CD14-positive monocyte (primary cell): ENCODE measurements around the gene CTDP1. TPM values are rescaled to one million over a fixed set of nuclear protein-coding genes. Genes with fewer than 3 reads are reported as not detected.

Experiments used
- DNase-seq, 3 donors: peaks; one replicate each; pipeline ENCODE4 v3.0.0-alpha.2; 2011 to 2022
- H2AFZ ChIP-seq: 2 replicates; pipeline ENCODE4 v1.6.0; 2012; ENCODE audit warnings: mild to moderate bottlenecking, low read depth, low read length, inconsistent platforms; ENCODE audit not compliant: insufficient read depth, poor library complexity, severe bottlenecking
- H3K27ac ChIP-seq, 2 donors: 1 replicate in 1 of 2; 2 replicates in 1 of 2; pipeline ENCODE4 v1.5.1; 2012 to 2013; ENCODE audit warnings: low read length in 2 of 2, control low read depth in 1 of 2, inconsistent platforms in 1 of 2, low read depth in 1 of 2, mild to moderate bottlenecking in 1 of 2
- H3K27me3 ChIP-seq, 2 donors: one replicate each; pipeline versions ENCODE4 v1.6.0 to v1.6.1; 2011 to 2013; ENCODE audit warnings: low read length in 2 of 2; ENCODE audit not compliant: control insufficient read depth in 2 of 2, insufficient read depth in 2 of 2
- H3K36me3 ChIP-seq, 2 donors: replicated peaks in 1 of 2; 1 replicate in 1 of 2; 2 replicates in 1 of 2; pipeline versions ENCODE4 v1.5.1 to v1.6.1; 2012 to 2013; ENCODE audit warnings: low read length in 2 of 2, control low read depth in 1 of 2, inconsistent platforms in 1 of 2, mild to moderate bottlenecking in 1 of 2; ENCODE audit not compliant: insufficient read depth in 2 of 2, control insufficient read depth in 1 of 2
- H3K4me1 ChIP-seq, 2 donors: 1 replicate in 1 of 2; 2 replicates in 1 of 2; pipeline versions ENCODE4 v1.5.1 to v1.6.1; 2012 to 2013; ENCODE audit warnings: low read length in 2 of 2, control low read depth in 1 of 2, inconsistent platforms in 1 of 2, mild to moderate bottlenecking in 1 of 2, moderate library complexity in 1 of 2; ENCODE audit not compliant: insufficient read depth in 2 of 2, control insufficient read depth in 1 of 2
- H3K4me2 ChIP-seq: replicated peaks from 2 replicates; pipeline ENCODE3; 2012; ENCODE audit warnings: low read length, moderate library complexity, mild to moderate bottlenecking; ENCODE audit not compliant: poor library complexity, severe bottlenecking; ENCODE audit errors: extremely low read depth
- H3K4me3 ChIP-seq, 3 experiments: fragments of 200-600 bp in 1 of 3; sonication (generic) in 1 of 3; replicated peaks in 1 of 3; 1 replicate in 2 of 3; 2 replicates in 1 of 3; pipeline ENCODE4 v1.5.1; 2011 to 2013; ENCODE audit warnings: low read length in 3 of 3, mild to moderate bottlenecking in 3 of 3, control low read depth in 2 of 3, low read depth in 2 of 3, inconsistent platforms in 1 of 3, moderate library complexity in 1 of 3
- H3K79me2 ChIP-seq: 2 replicates; pipeline ENCODE4 v1.6.0; 2012; ENCODE audit warnings: mild to moderate bottlenecking, control low read depth, inconsistent platforms, low read length, moderate library complexity; ENCODE audit not compliant: insufficient read depth
- H3K9ac ChIP-seq: 2 replicates; pipeline ENCODE4 v1.6.0; 2017; ENCODE audit warnings: low read length, mild to moderate bottlenecking; ENCODE audit not compliant: insufficient read depth, poor library complexity, severe bottlenecking
- H3K9me3 ChIP-seq, 2 donors: replicated peaks in 1 of 2; 1 replicate in 1 of 2; 2 replicates in 1 of 2; pipeline versions ENCODE4 v1.5.1 to v1.6.1; 2012 to 2013; ENCODE audit warnings: low read length in 2 of 2, control low read depth in 1 of 2; ENCODE audit not compliant: control insufficient read depth in 1 of 2, insufficient read depth in 1 of 2
- H4K20me1 ChIP-seq: 2 replicates; pipeline ENCODE4 v1.6.0; 2012; ENCODE audit warnings: mild to moderate bottlenecking, low read length, control low read depth, moderate library complexity; ENCODE audit not compliant: insufficient read depth
- H3K27ac Mint-ChIP-seq, 7 donors: one replicate each; pipeline ENCODE4 v1.8.0; 2020; ENCODE audit warnings: mild to moderate bottlenecking in 7 of 7, mixed read lengths in 7 of 7, moderate library complexity in 6 of 7, inconsistent platforms in 2 of 7
- H3K27me3 Mint-ChIP-seq, 3 donors: one replicate each; pipeline ENCODE4 v1.8.0; 2021 to 2022; ENCODE audit warnings: low read depth in 3 of 3, mild to moderate bottlenecking in 3 of 3, mixed read lengths in 3 of 3, moderate library complexity in 3 of 3, inconsistent platforms in 1 of 3
- H3K36me3 Mint-ChIP-seq, 2 donors: one replicate each; pipeline ENCODE4 v1.8.0; 2020; ENCODE audit warnings: mixed read lengths in 2 of 2, inconsistent platforms in 1 of 2, mild to moderate bottlenecking in 1 of 2
- H3K4me1 Mint-ChIP-seq: one replicate; pipeline ENCODE4 v1.8.0; 2020; ENCODE audit warnings: mild to moderate bottlenecking, mixed read lengths
- H3K4me3 Mint-ChIP-seq, 2 donors: one replicate each; pipeline ENCODE4 v1.8.0; 2020; ENCODE audit warnings: mild to moderate bottlenecking in 2 of 2, mixed read lengths in 2 of 2, moderate library complexity in 1 of 2
- H3K9me3 Mint-ChIP-seq, 7 donors: one replicate each; pipeline ENCODE4 v1.8.0; 2020 to 2022; ENCODE audit warnings: mixed read lengths in 7 of 7, mild to moderate bottlenecking in 6 of 7, moderate library complexity in 6 of 7, inconsistent platforms in 2 of 7
- WGBS: methylation state at CpG from one replicate; pipeline ENCODE4 v1.1.5; 2013; ENCODE audit warnings: missing lambda C conversion rate; ENCODE audit not compliant: insufficient coverage; 5-methylcytosine and 5-hydroxymethylcytosine counted together
- intact Hi-C, 2 donors: fragments of 100-400 bp; cut with micrococcal nuclease; formaldehyde crosslinking; loops; one replicate each; pipeline versions ENCODE4 v1.15.0 to v1.15.1; 2023
- polyA plus RNA-seq, 3 donors: library from polyadenylated mRNA; depleted of rRNA in 1 of 3; unstranded in 2 of 3; stranded (reverse) in 1 of 3; fragments of 300-500 nt in 2 of 3; fragments of >200 nt in 1 of 3; fragmentation: Illumina TruSeq in 2 of 3; gene quantifications; 1 replicate in 2 of 3; 2 replicates in 1 of 3; pipeline ENCODE4 v1.2.3, GENCODE V29; 2012 to 2021
- TF ChIP-seq, protein P1 (sequence below): fragments of 200-600 bp; IDR thresholded peaks from one replicate; pipeline ENCODE4 v1.8.0; 2022; ENCODE audit warnings: antibody characterized with exemption, mild to moderate bottlenecking

Gene CTDP1
- polyA plus RNA-seq, 3 donors = 9.1 to 13.9 (median 9.1) TPM

DNA sequence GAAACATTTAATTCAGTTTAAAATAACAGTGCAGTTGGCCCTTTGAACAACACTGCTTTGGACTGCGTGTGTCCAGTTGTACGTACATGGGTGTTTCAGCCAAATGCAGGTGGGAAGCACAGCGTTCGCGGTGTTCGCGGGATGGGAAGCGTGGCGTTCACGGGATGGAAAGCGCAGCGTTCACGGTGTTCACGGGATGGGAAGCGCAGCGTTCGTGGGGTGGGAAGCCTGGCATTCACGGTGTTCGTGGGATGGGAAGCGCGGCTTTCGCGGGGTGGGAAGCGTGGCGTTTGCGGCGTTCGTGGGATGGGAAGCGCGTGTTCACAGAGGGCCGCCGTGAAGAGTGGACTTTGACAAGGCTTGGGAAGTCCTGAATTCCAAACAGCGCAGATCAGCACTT lies 47.6 kb downstream of the CTDP1 start:
- Histone ChIP-seq H3K27ac (no peak overlapping the region), H3K4me1 (no peaks in the 10 kb centered on the region), H3K36me3 (peaks cover 87 to 100% of the 10 kb centered on the region in 2 donors), H3K27me3 (no peaks in the 10 kb centered on the region), H3K4me2 (no peak overlapping the region), H3K4me3 (no peak overlapping the region), H4K20me1 (peaks cover 4% of the 10 kb centered on the region), H3K9ac (no peak overlapping the region), H3K9me3 (peaks cover 91 to 100% of the 10 kb centered on the region in 2 donors), H2AFZ (no peak overlapping the region), H3K79me2 (peaks cover 72% of the 10 kb centered on the region)
- Mint-ChIP-seq H3K36me3 (peaks cover 98 to 100% of the 10 kb centered on the region in 2 donors), H3K9me3 (peaks cover 66 to 89% (median 85%) of the 10 kb centered on the region in 7 donors), H3K4me1 (no peaks in the 10 kb centered on the region), H3K27ac (peak overlapping the region in 1 of 7 donors; percentile 16), H3K4me3 (no peak overlapping the region), H3K27me3 (peaks cover 0 to 2% (median 0%) of the 10 kb centered on the region in 3 donors)
- intact Hi-C loops = no loop called here
- WGBS = 98% methylated on average over 30 of the region's 33 CpGs
- DNase-seq = no peak
- TF ChIP-seq, protein P1, sequence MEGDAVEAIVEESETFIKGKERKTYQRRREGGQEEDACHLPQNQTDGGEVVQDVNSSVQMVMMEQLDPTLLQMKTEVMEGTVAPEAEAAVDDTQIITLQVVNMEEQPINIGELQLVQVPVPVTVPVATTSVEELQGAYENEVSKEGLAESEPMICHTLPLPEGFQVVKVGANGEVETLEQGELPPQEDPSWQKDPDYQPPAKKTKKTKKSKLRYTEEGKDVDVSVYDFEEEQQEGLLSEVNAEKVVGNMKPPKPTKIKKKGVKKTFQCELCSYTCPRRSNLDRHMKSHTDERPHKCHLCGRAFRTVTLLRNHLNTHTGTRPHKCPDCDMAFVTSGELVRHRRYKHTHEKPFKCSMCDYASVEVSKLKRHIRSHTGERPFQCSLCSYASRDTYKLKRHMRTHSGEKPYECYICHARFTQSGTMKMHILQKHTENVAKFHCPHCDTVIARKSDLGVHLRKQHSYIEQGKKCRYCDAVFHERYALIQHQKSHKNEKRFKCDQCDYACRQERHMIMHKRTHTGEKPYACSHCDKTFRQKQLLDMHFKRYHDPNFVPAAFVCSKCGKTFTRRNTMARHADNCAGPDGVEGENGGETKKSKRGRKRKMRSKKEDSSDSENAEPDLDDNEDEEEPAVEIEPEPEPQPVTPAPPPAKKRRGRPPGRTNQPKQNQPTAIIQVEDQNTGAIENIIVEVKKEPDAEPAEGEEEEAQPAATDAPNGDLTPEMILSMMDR = no peak

DNA sequence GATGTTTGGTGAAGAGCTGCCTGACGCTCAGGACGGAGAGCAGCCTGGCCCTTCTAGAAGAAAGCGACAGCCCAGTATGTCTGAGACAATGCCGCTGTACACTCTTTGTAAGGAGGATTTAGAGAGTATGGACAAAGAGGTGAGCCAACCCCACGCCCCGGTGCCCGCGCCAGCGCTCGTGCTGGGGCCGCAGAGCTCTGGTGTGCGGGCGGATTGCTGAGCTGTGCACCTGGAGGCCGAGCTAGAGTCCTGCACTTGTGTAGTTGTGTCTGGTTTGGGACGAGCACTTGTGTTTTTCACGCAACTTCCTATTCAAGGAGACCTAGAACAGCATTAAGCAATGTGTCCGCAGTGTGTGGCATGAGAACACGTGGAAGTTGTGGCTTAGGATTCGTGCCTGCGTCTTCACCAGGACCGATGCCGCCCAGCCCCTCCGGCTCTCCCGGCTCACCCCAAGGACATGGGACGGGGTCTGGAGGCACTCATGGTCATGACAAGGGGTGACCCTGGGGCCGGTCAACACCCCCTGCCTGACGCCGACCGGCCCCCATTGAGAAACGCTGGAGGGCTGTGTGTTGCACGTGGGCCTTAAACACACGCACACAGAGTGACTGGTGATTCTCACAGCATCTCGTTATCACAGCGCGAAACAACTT lies 49.5 kb downstream of the CTDP1 start:
- peaks cover 67 to 91% (median 81%) of the 10 kb centered on the region in 7 donors for H3K9me3 Mint-ChIP-seq
- H3K36me3 ChIP-seq = peaks cover 75 to 100% of the 10 kb centered on the region in 2 donors
- H3K4me2 ChIP-seq = no peak overlapping the region
- DNase-seq = no peak
- peak overlapping the region in 1 of 3 experiments; percentile 50 for H3K4me3 ChIP-seq
- H3K79me2 ChIP-seq = peaks cover 53% of the 10 kb centered on the region
- TF ChIP-seq, protein P1 = no peak
- H3K4me1 ChIP-seq = no peaks in the 10 kb centered on the region
- peaks cover 0 to 2% (median 0%) of the 10 kb centered on the region in 3 donors for H3K27me3 Mint-ChIP-seq
- intact Hi-C loops = no loop called here
- H3K9ac ChIP-seq = no peak overlapping the region
- 98% methylated on average over 35 of the region's 35 CpGs for WGBS
- H3K27ac ChIP-seq = no peak overlapping the region
- H2AFZ ChIP-seq = no peak overlapping the region
- H3K9me3 ChIP-seq = peaks cover 90 to 100% of the 10 kb centered on the region in 2 donors
- H3K27ac Mint-ChIP-seq = no peak overlapping the region
- no peaks in the 10 kb centered on the region for H3K4me1 Mint-ChIP-seq
- peaks cover 93 to 97% of the 10 kb centered on the region in 2 donors for H3K36me3 Mint-ChIP-seq
- H4K20me1 ChIP-seq = peaks cover 4% of the 10 kb centered on the region
- no peak overlapping the region for H3K4me3 Mint-ChIP-seq
- no peaks in the 10 kb centered on the region for H3K27me3 ChIP-seq
